ENCODE data around the gene ZNF431.
A peak's percentile ranks its signal among the peaks of the same experiment; 100 is the strongest.

ZNF431 gene

DNA sequence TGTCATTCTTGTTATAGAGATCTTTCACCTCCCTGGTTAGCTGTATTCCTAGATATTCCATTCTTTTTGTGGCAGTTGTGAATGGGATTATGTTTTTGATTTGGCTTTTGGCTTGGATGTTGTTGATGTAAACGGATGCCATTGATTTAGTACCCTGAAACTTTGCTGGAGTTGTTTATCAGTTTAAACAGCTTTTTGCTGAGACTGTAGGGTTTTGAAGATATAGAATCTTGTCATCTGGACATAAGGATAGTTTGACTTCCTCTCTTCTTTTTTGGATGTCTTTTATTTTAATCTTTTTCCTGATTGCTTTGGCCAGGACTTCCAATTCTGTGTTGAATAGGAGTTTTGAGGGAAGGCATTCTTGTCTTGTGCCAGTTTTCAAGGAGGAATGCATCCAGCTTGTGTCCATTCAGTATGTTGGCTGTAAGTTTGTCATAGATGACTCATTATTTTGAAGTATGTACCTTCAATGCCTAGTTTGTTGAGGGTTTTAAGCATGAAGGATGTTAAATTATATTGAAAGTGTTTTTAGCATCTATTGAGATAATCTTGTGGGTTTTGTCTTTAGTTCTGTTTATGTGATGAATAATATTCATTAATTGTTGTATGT lies 16.8 kb downstream of the ZNF431 start:
- no peak overlapping the region for H3K4me3 ChIP-seq (ENCODE audit: low read depth, low read length)
- DNase-seq (ENCODE audit: low read depth, low spot score), result peak; percentile 40
- CTCF ChIA-PET, result no interaction called here
- POLR2A ChIA-PET, result interaction anchor here (0.6 kb wide), 1 partner anchor 1640 kb away, joined by 3 read pairs; no protein-coding TSS in a partner anchor
- TF ChIP-seq, protein P1, sequence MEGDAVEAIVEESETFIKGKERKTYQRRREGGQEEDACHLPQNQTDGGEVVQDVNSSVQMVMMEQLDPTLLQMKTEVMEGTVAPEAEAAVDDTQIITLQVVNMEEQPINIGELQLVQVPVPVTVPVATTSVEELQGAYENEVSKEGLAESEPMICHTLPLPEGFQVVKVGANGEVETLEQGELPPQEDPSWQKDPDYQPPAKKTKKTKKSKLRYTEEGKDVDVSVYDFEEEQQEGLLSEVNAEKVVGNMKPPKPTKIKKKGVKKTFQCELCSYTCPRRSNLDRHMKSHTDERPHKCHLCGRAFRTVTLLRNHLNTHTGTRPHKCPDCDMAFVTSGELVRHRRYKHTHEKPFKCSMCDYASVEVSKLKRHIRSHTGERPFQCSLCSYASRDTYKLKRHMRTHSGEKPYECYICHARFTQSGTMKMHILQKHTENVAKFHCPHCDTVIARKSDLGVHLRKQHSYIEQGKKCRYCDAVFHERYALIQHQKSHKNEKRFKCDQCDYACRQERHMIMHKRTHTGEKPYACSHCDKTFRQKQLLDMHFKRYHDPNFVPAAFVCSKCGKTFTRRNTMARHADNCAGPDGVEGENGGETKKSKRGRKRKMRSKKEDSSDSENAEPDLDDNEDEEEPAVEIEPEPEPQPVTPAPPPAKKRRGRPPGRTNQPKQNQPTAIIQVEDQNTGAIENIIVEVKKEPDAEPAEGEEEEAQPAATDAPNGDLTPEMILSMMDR (IDR thresholded peaks at IDR 0.05; ENCODE audit: insufficient read depth, low read length, missing control alignments), result no peak

DNA sequence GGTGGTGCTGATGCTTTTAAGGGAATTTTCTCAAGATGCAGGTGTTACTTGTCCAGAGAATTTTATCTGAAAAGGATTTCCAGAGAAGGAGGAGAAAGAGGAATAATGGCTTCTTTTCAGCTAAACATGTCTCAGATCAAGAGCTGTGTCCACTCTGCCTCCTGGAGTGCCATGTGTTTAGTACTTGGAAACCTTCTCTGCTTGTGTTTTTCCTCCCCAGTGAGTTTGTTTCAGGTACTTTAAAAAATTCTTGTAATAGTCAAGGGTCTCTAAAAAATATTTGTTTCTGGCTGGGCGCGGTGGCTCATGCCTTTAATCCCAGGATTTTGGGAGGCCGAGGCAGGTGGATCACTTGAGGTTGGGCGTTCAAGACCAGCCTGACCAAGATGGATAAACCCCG lies 22.7 kb downstream of the ZNF431 start:
- DNase-seq (ENCODE audit: low read depth, low spot score), result no peak
- TF ChIP-seq, protein P1 (IDR thresholded peaks at IDR 0.05; ENCODE audit: insufficient read depth, low read length, missing control alignments), result no peak
- H3K4me3 ChIP-seq (ENCODE audit: low read depth, low read length), result no peak overlapping the region
- CTCF ChIA-PET, result no interaction called here
- POLR2A ChIA-PET, result no interaction called here

DNA sequence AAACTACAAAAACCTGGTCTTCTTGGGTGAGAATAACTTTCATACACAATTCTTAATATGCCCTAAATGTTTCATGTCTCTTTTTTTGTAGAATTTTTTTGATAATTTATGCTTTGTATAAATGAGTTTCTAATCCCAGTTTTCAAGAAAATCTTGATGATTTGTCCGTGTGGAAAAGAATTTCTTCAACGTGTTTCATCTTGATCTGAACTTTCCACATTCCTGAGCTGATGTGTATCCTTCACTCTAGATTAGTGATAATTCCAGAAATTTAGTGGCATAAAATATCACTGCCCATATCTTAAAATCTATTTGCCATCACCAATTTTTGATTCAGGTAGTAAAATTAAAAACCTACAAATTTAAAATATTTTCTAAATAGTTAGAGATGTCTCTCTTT lies 24.6 kb downstream of the ZNF431 start:
- H3K4me3 ChIP-seq (ENCODE audit: low read depth, low read length), result no peak overlapping the region
- TF ChIP-seq, protein P1 (IDR thresholded peaks at IDR 0.05; ENCODE audit: insufficient read depth, low read length, missing control alignments), result no peak
- no peak for DNase-seq (ENCODE audit: low read depth, low spot score)
- ChIA-PET POLR2A (no interaction called here), CTCF (no interaction called here)

DNA sequence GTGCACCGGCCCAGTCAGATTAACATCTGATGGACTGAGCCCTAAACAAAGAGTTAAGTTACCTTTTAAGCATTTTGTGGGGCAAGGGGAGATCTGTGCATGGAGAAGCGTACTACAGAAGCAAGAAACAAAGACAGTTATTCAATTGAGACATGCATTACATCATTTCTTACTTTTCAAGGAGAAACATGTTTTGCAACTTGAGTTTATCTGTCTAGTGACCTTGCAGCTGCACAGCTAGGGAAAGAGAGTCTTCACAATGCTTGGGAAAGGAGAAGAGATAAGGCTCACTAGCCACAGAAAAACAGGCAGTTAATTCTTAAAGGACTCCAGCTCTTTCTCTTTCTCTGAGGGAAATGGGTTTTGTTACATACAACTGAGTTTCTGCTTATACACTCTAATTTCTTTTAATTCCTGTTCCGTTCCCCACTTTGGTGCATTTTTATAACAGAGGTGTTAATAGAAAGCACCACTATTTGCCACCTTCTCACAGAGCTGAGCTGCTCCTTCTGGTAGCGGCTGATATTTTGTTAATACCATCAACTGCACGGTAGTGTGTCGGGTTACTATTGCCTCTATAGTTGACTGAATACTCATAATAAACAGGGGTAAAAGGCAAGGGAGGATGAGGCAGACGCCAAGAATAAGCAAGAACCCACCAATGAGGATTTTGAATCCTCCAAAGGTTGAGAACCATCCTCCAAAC lies 55.9 kb downstream of the ZNF431 start:
- ChIA-PET CTCF (no interaction called here), POLR2A (no interaction called here)
- no peak for DNase-seq (ENCODE audit: low read depth, low spot score)

DNA sequence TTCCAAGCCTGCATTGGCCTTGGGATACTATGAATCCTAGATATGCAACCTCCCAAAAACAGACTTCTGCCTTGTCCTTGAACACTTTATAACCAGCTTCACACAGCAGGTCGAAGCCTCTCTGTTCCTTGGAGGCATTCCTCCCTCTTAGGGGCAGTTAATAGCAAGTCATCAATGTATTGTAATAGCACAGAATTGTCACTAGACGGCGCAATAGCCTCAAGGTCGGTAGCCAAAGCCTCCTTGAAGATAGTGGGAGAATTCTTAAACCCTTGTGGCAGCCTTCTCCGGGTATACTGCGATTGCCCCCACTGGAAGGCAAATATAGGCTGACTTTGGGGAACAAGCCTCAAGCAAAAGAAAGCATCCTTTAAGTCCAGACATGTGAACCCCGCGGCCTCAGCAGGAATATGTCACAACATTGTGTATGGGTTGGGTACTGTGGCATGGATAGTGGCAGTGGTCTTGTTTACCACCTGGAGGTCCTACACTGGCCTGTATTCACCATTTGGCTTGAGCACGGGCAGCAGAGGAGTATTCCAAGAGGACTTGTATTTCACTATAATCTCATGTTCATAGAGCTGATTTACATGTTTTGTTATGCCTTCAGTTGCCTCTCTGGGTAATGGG lies 61.1 kb downstream of the ZNF431 start:
- ChIA-PET POLR2A (no interaction called here), CTCF (interaction anchor here (1.5 kb wide), 1 partner anchor 54 kb away, joined by 3 read pairs; no protein-coding TSS in a partner anchor)
- no peak overlapping the region for H3K4me3 ChIP-seq (ENCODE audit: low read depth, low read length)
- TF ChIP-seq, protein P1 (IDR thresholded peaks at IDR 0.05; ENCODE audit: insufficient read depth, low read length, missing control alignments), result no peak
- no peak for DNase-seq (ENCODE audit: low read depth, low spot score)

More for the DNA sequence above, 55.9 kb downstream of the ZNF431 start:
- H3K4me3 ChIP-seq (ENCODE audit: low read depth, low read length), result no peak overlapping the region
- TF ChIP-seq, protein P1 (IDR thresholded peaks at IDR 0.05; ENCODE audit: insufficient read depth, low read length, missing control alignments), result no peak

DNA sequence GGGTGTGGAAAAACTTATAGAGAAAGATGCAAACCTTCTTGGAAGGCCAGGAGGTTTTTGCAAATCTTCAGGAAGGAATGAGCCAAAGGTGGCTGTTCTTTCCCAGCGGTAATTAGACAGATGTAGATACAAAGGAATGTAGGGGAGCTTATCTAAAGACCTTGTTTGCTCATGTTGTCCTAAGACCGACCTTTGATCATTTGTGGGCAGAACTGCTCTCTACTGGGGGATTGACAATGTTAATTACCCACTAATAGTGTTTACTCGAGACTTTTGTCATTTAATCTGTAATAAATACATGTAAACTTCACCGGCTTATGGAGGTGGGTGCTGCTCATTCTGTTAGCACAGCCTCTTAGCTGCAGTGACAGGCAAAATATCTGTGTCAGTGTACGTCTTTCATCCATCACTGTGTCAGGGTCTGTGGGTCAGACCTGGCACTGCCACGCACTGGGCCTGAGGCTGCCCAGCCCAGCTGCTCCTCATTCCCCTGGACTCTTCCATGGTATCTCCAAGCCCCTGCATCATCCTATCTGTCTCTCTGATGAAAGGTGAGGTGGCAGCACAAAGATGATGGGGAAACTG lies 68.3 kb downstream of the ZNF431 start:
- CTCF ChIA-PET, result no interaction called here
- TF ChIP-seq, protein P1 (IDR thresholded peaks at IDR 0.05; ENCODE audit: insufficient read depth, low read length, missing control alignments), result no peak
- POLR2A ChIA-PET, result no interaction called here
- no peak overlapping the region for H3K4me3 ChIP-seq (ENCODE audit: low read depth, low read length)
- no peak for DNase-seq (ENCODE audit: low read depth, low spot score)

Measured in AG04449 (cell line).